Hematopoietic multipotent progenitor cell treated with erythropoietin and hydrocortisone succinate and interleukin-3 and kit ligand, for 8 days (in vitro differentiated cells): ENCODE measurements around the gene HYAL1.

Source experiments
- DNase-seq: peaks from one replicate; pipeline ENCODE4 v3.0.0-alpha.2; 2015

Gene HYAL1

GRCh38 chr3:50333744-50334328, 30.5 kb upstream of the HYAL1 start:
- no peak for DNase-seq

GRCh38 chr3:50331364-50331907, 28.1 kb upstream of the HYAL1 start:
- DNase-seq, result no peak

- DNase-seq, result no peak
Observed at GRCh38 chr3:50330330-50330729, 27.0 kb upstream of the HYAL1 start.

GRCh38 chr3:50327943-50328691, 24.7 kb upstream of the HYAL1 start, which contains the start of gene TUSC2:
Gene TUSC2, minus strand, starts transcription at chr3:50328223. Its CDS starts 124 bp downstream, at chr3:50328099.
- peak; percentile 98 for DNase-seq

GRCh38 chr3:50327129-50327528, 23.8 kb upstream of the HYAL1 start:
- DNase-seq, result no peak

- no peak for DNase-seq
Observed at GRCh38 chr3:50326182-50326541, 22.8 kb upstream of the HYAL1 start.

GRCh38 chr3:50325497-50326181, 22.3 kb upstream of the HYAL1 start:
- DNase-seq, result no peak

- peak; percentile 44 for DNase-seq
Observed at GRCh38 chr3:50325113-50325480, 21.7 kb upstream of the HYAL1 start.

- peak; percentile 79 for DNase-seq
Observed at GRCh38 chr3:50324351-50325112, 21.2 kb upstream of the HYAL1 start.

- no peak for DNase-seq
Observed at GRCh38 chr3:50323614-50324199, 20.3 kb upstream of the HYAL1 start.

GRCh38 chr3:50323092-50323600, 19.8 kb upstream of the HYAL1 start:
- no peak for DNase-seq

GRCh38 chr3:50322386-50323091, 19.2 kb upstream of the HYAL1 start, which contains the start of gene HYAL2:
Gene HYAL2, minus strand, starts transcription at chr3:50322745. Its CDS starts 2,256 bp downstream, at chr3:50320489.
- no peak for DNase-seq

GRCh38 chr3:50322115-50322385, 18.7 kb upstream of the HYAL1 start:
- DNase-seq, result no peak

GRCh38 chr3:50321336-50322114, 18.2 kb upstream of the HYAL1 start:
- DNase-seq, result peak; percentile 87

GRCh38 chr3:50320853-50321335, 17.5 kb upstream of the HYAL1 start:
- DNase-seq, result peak; percentile 62

GRCh38 chr3:50319894-50320625, 16.7 kb upstream of the HYAL1 start:
- DNase-seq, result no peak

- no peak for DNase-seq
Observed at GRCh38 chr3:50319181-50319893, 16.0 kb upstream of the HYAL1 start.

- DNase-seq, result no peak
Observed at GRCh38 chr3:50318615-50319014, 15.2 kb upstream of the HYAL1 start.

- DNase-seq, result no peak
Observed at GRCh38 chr3:50318163-50318562, 14.8 kb upstream of the HYAL1 start.

- DNase-seq, result no peak
Observed at GRCh38 chr3:50317300-50317699, 13.9 kb upstream of the HYAL1 start.
